ENCODE measurements around the gene SLC35F4. TPM values are rescaled to one million over a fixed set of nuclear protein-coding genes. Genes with fewer than 3 reads are reported as not detected.

The SLC35F4 gene
- total RNA-seq, 1 experiment from 2014 or later = not detected

DNA sequence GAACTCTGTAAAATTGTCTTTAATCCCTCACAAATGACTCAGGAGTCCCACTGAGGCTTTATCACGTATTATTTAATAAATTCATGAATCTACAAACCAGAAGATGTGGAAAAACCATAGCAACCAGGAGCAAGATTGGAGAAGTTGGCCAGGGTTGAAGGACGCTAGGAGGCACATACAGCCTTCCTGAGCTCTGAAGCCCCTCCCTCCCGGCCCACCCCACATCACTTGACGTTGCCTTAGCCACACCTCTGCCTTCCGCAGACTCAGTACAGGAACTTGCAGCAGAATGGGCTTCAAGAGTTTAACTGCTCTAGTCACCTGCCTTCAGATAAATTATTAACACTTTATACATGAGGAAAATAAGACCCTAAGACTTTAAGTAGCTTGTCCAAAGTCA, 33.9 kb downstream of the SLC35F4 start:
- Histone ChIP-seq H3K9me2 (replicated peaks; ENCODE audit: insufficient read depth, low read length) (no peaks in the 10 kb centered on the region), H3K27ac (ENCODE audit: low read length) (no peak overlapping the region), H4K20me1 (ENCODE audit: insufficient read depth, low read depth, low read length) (no peaks in the 10 kb centered on the region), H3K4me1 (ENCODE audit: low read length) (no peaks in the 10 kb centered on the region; the same call in 1 of the 2 replicates), H3K4me2 (ENCODE audit: low read depth, low read length, poor library complexity, severe bottlenecking) (no peak overlapping the region), H3K27me3 (ENCODE audit: low read length) (no peaks in the 10 kb centered on the region), H3K36me3 (ENCODE audit: insufficient read depth, low read length) (no peaks in the 10 kb centered on the region), H3K79me2 (ENCODE audit: low read length) (no peaks in the 10 kb centered on the region), H3K9me3 (ENCODE audit: low read length) (no peaks in the 10 kb centered on the region), H3K9ac (ENCODE audit: low read length) (no peak overlapping the region), H2AFZ (ENCODE audit: low read length) (peak overlapping the region; percentile 59), H3K4me3 (ENCODE audit: low read length) (no peak overlapping the region)
- peak; percentile 79 for DNase-seq

DNA sequence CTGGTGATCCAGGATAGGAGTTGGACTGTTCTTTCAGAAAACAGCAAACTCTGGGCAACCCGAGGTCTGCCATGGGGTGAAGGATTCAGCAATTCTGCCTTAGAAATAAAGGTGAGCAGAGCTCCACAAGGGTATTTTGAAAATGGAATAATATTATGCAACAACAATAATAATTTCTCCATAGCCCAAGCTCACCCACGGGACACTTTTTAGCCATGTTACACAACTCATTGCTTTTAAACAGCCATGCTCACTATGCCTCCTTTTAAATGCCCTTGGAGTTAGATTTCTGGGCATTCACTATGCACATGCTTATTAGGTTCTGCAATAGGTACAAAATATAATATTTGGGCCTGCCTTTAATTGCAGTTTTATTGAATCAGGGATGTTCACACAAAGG, 37.2 kb downstream of the SLC35F4 start:
- Histone ChIP-seq H3K36me3 (ENCODE audit: insufficient read depth, low read length) (no peaks in the 10 kb centered on the region), H3K79me2 (ENCODE audit: low read length) (no peaks in the 10 kb centered on the region), H3K27ac (ENCODE audit: low read length) (no peak overlapping the region), H3K4me2 (ENCODE audit: low read depth, low read length, poor library complexity, severe bottlenecking) (no peak overlapping the region), H3K9ac (ENCODE audit: low read length) (no peak overlapping the region), H3K9me2 (replicated peaks; ENCODE audit: insufficient read depth, low read length) (no peaks in the 10 kb centered on the region), H3K4me3 (ENCODE audit: low read length) (no peak overlapping the region), H3K4me1 (ENCODE audit: low read length) (no peaks in the 10 kb centered on the region; the same call in 1 of the 2 replicates), H3K27me3 (ENCODE audit: low read length) (no peaks in the 10 kb centered on the region), H4K20me1 (ENCODE audit: insufficient read depth, low read depth, low read length) (no peaks in the 10 kb centered on the region), H3K9me3 (ENCODE audit: low read length) (no peaks in the 10 kb centered on the region), H2AFZ (ENCODE audit: low read length) (no peak overlapping the region)
- no peak for DNase-seq

- DNase-seq = no peak
- Histone ChIP-seq H4K20me1 (ENCODE audit: insufficient read depth, low read depth, low read length) (no peaks in the 10 kb centered on the region), H3K4me3 (ENCODE audit: low read length) (no peak overlapping the region), H3K36me3 (ENCODE audit: insufficient read depth, low read length) (no peaks in the 10 kb centered on the region), H3K9ac (ENCODE audit: low read length) (no peak overlapping the region), H3K27ac (ENCODE audit: low read length) (no peak overlapping the region), H3K9me2 (replicated peaks; ENCODE audit: insufficient read depth, low read length) (no peaks in the 10 kb centered on the region), H3K4me2 (ENCODE audit: low read depth, low read length, poor library complexity, severe bottlenecking) (no peak overlapping the region), H3K27me3 (ENCODE audit: low read length) (no peaks in the 10 kb centered on the region), H2AFZ (ENCODE audit: low read length) (no peak overlapping the region), H3K79me2 (ENCODE audit: low read length) (no peaks in the 10 kb centered on the region), H3K9me3 (ENCODE audit: low read length) (no peaks in the 10 kb centered on the region), H3K4me1 (ENCODE audit: low read length) (no peaks in the 10 kb centered on the region)
These were observed 42.8 kb downstream of the SLC35F4 start for GRCh38 chr14:57823015-57823660.

GRCh38 chr14:57822081-57822480, 43.8 kb downstream of the SLC35F4 start:
- no peaks in the 10 kb centered on the region for H3K79me2 ChIP-seq (ENCODE audit: low read length)
- H3K4me1 ChIP-seq (ENCODE audit: low read length) = no peaks in the 10 kb centered on the region
- no peaks in the 10 kb centered on the region for H3K27me3 ChIP-seq (ENCODE audit: low read length)
- no peaks in the 10 kb centered on the region for H3K36me3 ChIP-seq (ENCODE audit: insufficient read depth, low read length)
- H2AFZ ChIP-seq (ENCODE audit: low read length) = no peak overlapping the region
- no peaks in the 10 kb centered on the region for H3K9me3 ChIP-seq (ENCODE audit: low read length)
- H3K9ac ChIP-seq (ENCODE audit: low read length) = no peak overlapping the region
- H3K9me2 ChIP-seq (replicated peaks; ENCODE audit: insufficient read depth, low read length) = no peaks in the 10 kb centered on the region
- H3K4me2 ChIP-seq (ENCODE audit: low read depth, low read length, poor library complexity, severe bottlenecking) = no peak overlapping the region
- no peak overlapping the region for H3K27ac ChIP-seq (ENCODE audit: low read length)
- no peak for DNase-seq
- H3K4me3 ChIP-seq (ENCODE audit: low read length) = no peak overlapping the region
- H4K20me1 ChIP-seq (ENCODE audit: insufficient read depth, low read depth, low read length) = no peaks in the 10 kb centered on the region

DNA sequence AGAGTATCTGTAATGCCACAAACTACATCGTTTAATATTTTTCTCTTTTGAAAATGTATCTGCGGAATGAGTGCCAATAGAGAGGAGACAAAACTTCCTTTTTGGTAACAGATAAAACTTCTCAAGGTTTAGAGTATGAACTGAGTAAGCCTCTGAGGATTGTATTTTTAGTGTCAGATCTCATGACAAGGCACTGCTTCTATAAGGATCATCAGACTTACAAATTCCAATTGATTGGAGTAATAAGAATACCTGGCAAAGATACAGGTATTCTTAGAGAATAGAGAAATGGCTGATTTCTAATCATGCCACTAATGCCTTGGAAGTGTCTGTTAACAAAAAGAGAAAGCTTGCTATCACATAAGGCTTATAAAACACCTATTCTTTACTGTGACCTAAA, 45.3 kb downstream of the SLC35F4 start:
- Histone ChIP-seq H4K20me1 (ENCODE audit: insufficient read depth, low read depth, low read length) (no peaks in the 10 kb centered on the region), H3K36me3 (ENCODE audit: insufficient read depth, low read length) (no peaks in the 10 kb centered on the region), H3K79me2 (ENCODE audit: low read length) (no peaks in the 10 kb centered on the region), H3K4me2 (ENCODE audit: low read depth, low read length, poor library complexity, severe bottlenecking) (no peak overlapping the region), H3K4me1 (ENCODE audit: low read length) (no peaks in the 10 kb centered on the region), H3K9me3 (ENCODE audit: low read length) (no peaks in the 10 kb centered on the region), H2AFZ (ENCODE audit: low read length) (no peak overlapping the region), H3K27ac (ENCODE audit: low read length) (no peak overlapping the region), H3K9ac (ENCODE audit: low read length) (no peak overlapping the region), H3K27me3 (ENCODE audit: low read length) (no peaks in the 10 kb centered on the region), H3K9me2 (replicated peaks; ENCODE audit: insufficient read depth, low read length) (no peaks in the 10 kb centered on the region), H3K4me3 (ENCODE audit: low read length) (no peak overlapping the region)
- DNase-seq = no peak

GRCh38 chr14:57818511-57818910, 47.4 kb downstream of the SLC35F4 start:
- Histone ChIP-seq H3K9ac (ENCODE audit: low read length) (no peak overlapping the region), H3K36me3 (ENCODE audit: insufficient read depth, low read length) (no peaks in the 10 kb centered on the region), H4K20me1 (ENCODE audit: insufficient read depth, low read depth, low read length) (no peaks in the 10 kb centered on the region), H3K4me3 (ENCODE audit: low read length) (no peak overlapping the region), H3K4me1 (ENCODE audit: low read length) (no peaks in the 10 kb centered on the region), H3K27me3 (ENCODE audit: low read length) (no peaks in the 10 kb centered on the region), H3K79me2 (ENCODE audit: low read length) (no peaks in the 10 kb centered on the region), H2AFZ (ENCODE audit: low read length) (no peak overlapping the region), H3K27ac (ENCODE audit: low read length) (no peak overlapping the region), H3K4me2 (ENCODE audit: low read depth, low read length, poor library complexity, severe bottlenecking) (no peak overlapping the region), H3K9me3 (ENCODE audit: low read length) (no peaks in the 10 kb centered on the region), H3K9me2 (replicated peaks; ENCODE audit: insufficient read depth, low read length) (no peaks in the 10 kb centered on the region)
- DNase-seq = no peak

DNA sequence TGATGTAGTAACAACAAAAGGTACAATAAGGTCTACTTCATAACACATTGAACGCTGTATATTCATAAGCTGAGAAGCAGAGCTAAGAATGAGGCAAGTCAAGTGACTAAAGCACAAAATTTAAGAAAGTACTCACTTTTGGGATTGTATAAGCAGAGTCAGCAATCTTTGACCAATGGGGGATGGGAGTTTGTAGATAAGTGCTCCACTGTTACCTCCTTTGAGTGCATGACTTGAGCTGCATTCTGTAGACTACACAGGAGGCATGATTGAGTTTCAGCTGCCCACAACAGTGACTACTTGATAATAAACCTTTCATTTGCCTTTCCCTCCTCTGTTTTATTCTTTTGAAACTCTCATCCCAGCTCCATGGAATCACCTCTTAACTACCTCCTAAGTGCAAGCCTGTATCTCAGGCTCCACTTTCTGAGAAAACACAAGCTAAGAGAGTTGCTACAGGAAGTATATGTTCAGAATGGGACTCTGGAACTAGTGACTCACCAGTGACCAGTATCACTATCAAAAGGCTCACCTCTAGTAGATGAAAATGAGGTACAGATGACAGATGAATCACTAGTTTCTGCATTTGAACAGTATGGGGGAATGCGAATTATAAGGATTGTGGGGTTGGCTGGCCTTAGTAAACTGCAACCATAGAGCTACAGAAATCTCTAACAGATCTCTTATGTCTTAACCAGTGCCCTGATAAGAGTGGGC, 49.2 kb downstream of the SLC35F4 start:
- Histone ChIP-seq H3K36me3 (ENCODE audit: insufficient read depth, low read length) (no peaks in the 10 kb centered on the region), H3K27me3 (ENCODE audit: low read length) (no peaks in the 10 kb centered on the region), H3K9ac (ENCODE audit: low read length) (no peak overlapping the region), H4K20me1 (ENCODE audit: insufficient read depth, low read depth, low read length) (no peaks in the 10 kb centered on the region), H3K79me2 (ENCODE audit: low read length) (no peaks in the 10 kb centered on the region), H3K9me2 (replicated peaks; ENCODE audit: insufficient read depth, low read length) (no peaks in the 10 kb centered on the region), H3K4me2 (ENCODE audit: low read depth, low read length, poor library complexity, severe bottlenecking) (no peak overlapping the region), H3K27ac (ENCODE audit: low read length) (no peak overlapping the region), H2AFZ (ENCODE audit: low read length) (no peak overlapping the region), H3K4me1 (ENCODE audit: low read length) (no peaks in the 10 kb centered on the region), H3K4me3 (ENCODE audit: low read length) (no peak overlapping the region), H3K9me3 (ENCODE audit: low read length) (no peaks in the 10 kb centered on the region)
- no peak for DNase-seq

DNA sequence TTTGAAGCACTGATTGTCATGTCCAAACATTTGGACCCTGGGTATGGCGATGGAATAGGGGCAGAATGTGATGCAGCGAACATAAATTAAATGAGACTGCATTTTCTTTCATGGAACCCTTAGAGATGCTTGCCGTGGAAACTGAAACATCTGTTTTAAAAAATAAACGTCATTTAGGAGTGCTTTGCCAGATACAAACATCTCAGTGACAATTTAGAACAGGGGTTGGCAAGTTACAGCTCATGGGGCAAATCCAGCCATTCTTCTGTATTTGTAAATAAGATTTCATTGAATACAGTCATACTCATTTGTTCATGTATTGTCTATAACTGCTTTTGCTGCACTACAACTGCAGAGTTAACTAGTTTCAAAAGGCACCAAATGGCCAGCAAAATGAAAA, 51.2 kb downstream of the SLC35F4 start:
- Histone ChIP-seq H3K79me2 (ENCODE audit: low read length) (no peaks in the 10 kb centered on the region), H3K9me2 (replicated peaks; ENCODE audit: insufficient read depth, low read length) (no peaks in the 10 kb centered on the region), H3K9ac (ENCODE audit: low read length) (no peak overlapping the region), H3K36me3 (ENCODE audit: insufficient read depth, low read length) (no peaks in the 10 kb centered on the region), H3K4me3 (ENCODE audit: low read length) (no peak overlapping the region), H2AFZ (ENCODE audit: low read length) (no peak overlapping the region), H4K20me1 (ENCODE audit: insufficient read depth, low read depth, low read length) (no peaks in the 10 kb centered on the region), H3K27me3 (ENCODE audit: low read length) (no peaks in the 10 kb centered on the region), H3K27ac (ENCODE audit: low read length) (no peak overlapping the region), H3K4me1 (ENCODE audit: low read length) (no peaks in the 10 kb centered on the region), H3K9me3 (ENCODE audit: low read length) (no peaks in the 10 kb centered on the region), H3K4me2 (ENCODE audit: low read depth, low read length, poor library complexity, severe bottlenecking) (no peak overlapping the region)
- no peak for DNase-seq
